H1 (cell line): ENCODE data around the gene GPR160. TPM values are rescaled to one million over a fixed set of nuclear protein-coding genes. Genes with fewer than 3 reads are reported as not detected.

Experiments used
- CTCF ChIA-PET: fragments of 300-600 bp; sonication (Branson Sonifier 250); formaldehyde crosslinking; loops from one replicate; lab custom pipeline; 2021; ENCODE audit not compliant: partially characterized antibody; lab: Charles Lee
- POLR2A ChIA-PET: fragments of 300-600 bp; sonication (Branson Sonifier 250); formaldehyde crosslinking; loops from one replicate; lab custom pipeline; 2021; ENCODE audit warnings: inconsistent platforms; ENCODE audit not compliant: partially characterized antibody; lab: Charles Lee
- DNase-seq, 2 experiments: peaks; one replicate each; pipeline versions ENCODE4 v3.0.0 to v3.0.0-alpha.2; 2010 to 2022; ENCODE audit warnings: low spot score in 2 of 2, low read depth in 1 of 2, mixed read lengths in 1 of 2
- FAIRE-seq: peaks from 2 replicates; lab custom pipeline; 2011; peaks lifted over from hg19 to GRCh38; lab: Jason Lieb, UNC
- H2AFZ ChIP-seq: 2 replicates; pipeline ENCODE4 v1.8.1; 2012; ENCODE audit warnings: low read length, inconsistent platforms
- H2AK5ac ChIP-seq: 2 replicates; pipeline ENCODE4 v1.6.1; 2013; ENCODE audit warnings: low read depth, low read length
- H2BK120ac ChIP-seq: replicated peaks from 2 replicates; pipeline ENCODE3; 2013; ENCODE audit warnings: low read depth, low read length, inconsistent platforms
- H2BK12ac ChIP-seq: 2 replicates; pipeline ENCODE4 v1.6.1; 2013; ENCODE audit warnings: low read depth, low read length
- H2BK15ac ChIP-seq: 2 replicates; pipeline ENCODE4 v1.6.1; 2013; ENCODE audit warnings: low read length
- H2BK20ac ChIP-seq: 2 replicates; pipeline ENCODE4 v1.6.1; 2013; ENCODE audit warnings: low read length
- H2BK5ac ChIP-seq: 2 replicates; pipeline ENCODE4 v1.6.1; 2013; ENCODE audit warnings: low read depth, low read length
- H3K14ac ChIP-seq: 2 replicates; pipeline ENCODE4 v1.6.1; 2013; ENCODE audit warnings: inconsistent platforms; ENCODE audit not compliant: insufficient read length
- H3K18ac ChIP-seq: 2 replicates; pipeline ENCODE4 v1.6.1; 2013; ENCODE audit warnings: low read length; ENCODE audit errors: extremely low read depth
- H3K23ac ChIP-seq: 2 replicates; pipeline ENCODE4 v1.6.1; 2013; ENCODE audit warnings: inconsistent platforms; ENCODE audit not compliant: insufficient read length
- H3K23me2 ChIP-seq: 2 replicates; pipeline ENCODE4 v1.6.1; 2013; ENCODE audit warnings: low read depth, low read length
- H3K27ac ChIP-seq: 2 replicates; pipeline ENCODE4 v1.6.1; 2011; ENCODE audit warnings: low read depth, low read length, inconsistent platforms
- H3K27me3 ChIP-seq, 4 experiments: replicated peaks in 1 of 4; 1 replicate in 1 of 4; 2 replicates in 3 of 4; pipeline versions ENCODE4 v1.6.1 to v1.8.1; 2011 to 2013; ENCODE audit warnings: low read length in 3 of 4, mild to moderate bottlenecking in 3 of 4, inconsistent platforms in 2 of 4, mixed read lengths in 2 of 4, moderate library complexity in 1 of 4; ENCODE audit not compliant: control insufficient read depth in 3 of 4, insufficient read depth in 3 of 4; ENCODE audit errors: extremely low read depth in 1 of 4
- H3K36me3 ChIP-seq, 4 experiments: 2 replicates each; pipeline versions ENCODE4 v1.6.1 to v1.8.1; 2011 to 2013; ENCODE audit warnings: mild to moderate bottlenecking in 4 of 4, low read length in 3 of 4, moderate library complexity in 2 of 4, control low read depth in 1 of 4, inconsistent platforms in 1 of 4; ENCODE audit not compliant: insufficient read depth in 4 of 4, control insufficient read depth in 2 of 4
- H3K4ac ChIP-seq: replicated peaks from 2 replicates; pipeline ENCODE3; 2013; ENCODE audit warnings: low read length, low read depth, mixed read lengths, inconsistent platforms; ENCODE audit not compliant: insufficient read length
- H3K4me1 ChIP-seq, 4 experiments: replicated peaks in 1 of 4; 1 replicate in 1 of 4; 2 replicates in 3 of 4; pipeline versions ENCODE4 v1.6.1 to v1.8.1; 2011 to 2013; ENCODE audit warnings: low read length in 3 of 4, inconsistent platforms in 2 of 4, mixed read lengths in 1 of 4; ENCODE audit not compliant: insufficient read depth in 4 of 4, control insufficient read depth in 3 of 4
- H3K4me2 ChIP-seq, 2 experiments: 2 replicates each; pipeline versions ENCODE4 v1.6.1 to v1.8.1; 2011 to 2013; ENCODE audit warnings: low read depth in 2 of 2, low read length in 2 of 2, control low read depth in 1 of 2, inconsistent platforms in 1 of 2, mild to moderate bottlenecking in 1 of 2; ENCODE audit not compliant: insufficient read depth in 1 of 2
- H3K4me3 ChIP-seq, 4 experiments: fragments of 200-600, 300-600 bp in 1 of 4; sonication (generic), shearing (Covaris generic), sonication (Bioruptor Twin) in 1 of 4; 2 replicates each; pipeline versions ENCODE4 v1.5.1 to v1.8.1; 2011 to 2016; ENCODE audit warnings: low read length in 4 of 4, low read depth in 3 of 4, control low read depth in 2 of 4, inconsistent platforms in 2 of 4, mild to moderate bottlenecking in 2 of 4, mixed read lengths in 1 of 4, moderate library complexity in 1 of 4; ENCODE audit not compliant: insufficient read depth in 2 of 4; ENCODE audit errors: extremely low read depth in 1 of 4
- H3K56ac ChIP-seq: replicated peaks from 2 replicates; pipeline ENCODE3; 2013; ENCODE audit warnings: low read depth, mild to moderate bottlenecking, mixed read lengths, low read length, inconsistent platforms; ENCODE audit not compliant: insufficient read length
- H3K79me1 ChIP-seq: 2 replicates; pipeline ENCODE4 v1.6.1; 2013; ENCODE audit warnings: low read depth, low read length, control low read depth
- H3K79me2 ChIP-seq, 2 experiments: 2 replicates each; pipeline versions ENCODE4 v1.6.1 to v1.8.1; 2012 to 2013; ENCODE audit warnings: low read length in 2 of 2, mild to moderate bottlenecking in 2 of 2, inconsistent platforms in 1 of 2; ENCODE audit not compliant: insufficient read depth in 2 of 2, control insufficient read depth in 1 of 2
- H3K9ac ChIP-seq, 4 experiments: replicated peaks in 1 of 4; 1 replicate in 1 of 4; 2 replicates in 3 of 4; pipeline versions ENCODE4 v1.6.1 to v1.8.1; 2011 to 2013; ENCODE audit warnings: low read depth in 3 of 4, low read length in 3 of 4, control low read depth in 2 of 4, mild to moderate bottlenecking in 2 of 4, moderate library complexity in 2 of 4, inconsistent platforms in 1 of 4; ENCODE audit errors: extremely low read depth in 1 of 4
- H3K9me3 ChIP-seq, 2 experiments: 2 replicates each; pipeline versions ENCODE4 v1.6.1 to v1.8.1; 2012 to 2013; ENCODE audit warnings: mild to moderate bottlenecking in 2 of 2, moderate library complexity in 2 of 2, control low read depth in 1 of 2, inconsistent platforms in 1 of 2, low read depth in 1 of 2, low read length in 1 of 2, mixed read lengths in 1 of 2; ENCODE audit not compliant: insufficient read depth in 2 of 2
- H4K20me1 ChIP-seq, 2 experiments: replicated peaks in 1 of 2; 2 replicates each; pipeline versions ENCODE3 to v1.8.1; 2011 to 2013; ENCODE audit warnings: inconsistent platforms in 2 of 2, low read length in 2 of 2, mild to moderate bottlenecking in 1 of 2; ENCODE audit not compliant: insufficient read depth in 2 of 2, control insufficient read depth in 1 of 2
- H4K5ac ChIP-seq: 2 replicates; pipeline ENCODE4 v1.6.1; 2013; ENCODE audit warnings: low read length, low read depth, mixed read lengths, inconsistent platforms; ENCODE audit not compliant: insufficient read length
- H4K8ac ChIP-seq: 2 replicates; pipeline ENCODE4 v1.8.0; 2013; ENCODE audit warnings: mild to moderate bottlenecking, moderate library complexity, low read length, inconsistent platforms; ENCODE audit not compliant: insufficient read depth; ENCODE audit errors: extremely low read depth
- H4K91ac ChIP-seq: replicated peaks from 2 replicates; pipeline ENCODE3; 2013; ENCODE audit warnings: low read length, mixed read lengths, inconsistent platforms; ENCODE audit not compliant: insufficient read length
- CBX5 ChIP-seq: fragments of 300-800, 300-1000 bp; sonication (generic); IDR thresholded peaks from 2 replicates; pipeline ENCODE4 v1.7.1; 2016; ENCODE audit warnings: antibody characterized with exemption, low read length, low read depth
- EZH2 ChIP-seq: fragments of 200-600 bp; sonication (generic); IDR thresholded peaks from 2 replicates; pipeline ENCODE4 v1.7.1; 2012; ENCODE audit warnings: low read depth, mild to moderate bottlenecking, moderate library complexity, low read length, inconsistent platforms; ENCODE audit not compliant: severe bottlenecking
- RBBP5 ChIP-seq: IDR thresholded peaks from 2 replicates; pipeline ENCODE4 v1.7.1; 2012; ENCODE audit warnings: low read depth, mild to moderate bottlenecking, inconsistent platforms, low read length, moderate library complexity, borderline replicate concordance
- RXRA ChIP-seq: IDR thresholded peaks from 2 replicates; pipeline ENCODE4 v1.6.1; 2011; ENCODE audit warnings: low read depth, mild to moderate bottlenecking, low read length, moderate library complexity; ENCODE audit not compliant: insufficient read depth
- SIRT6 ChIP-seq: IDR thresholded peaks from one replicate; pipeline ENCODE4 v1.7.1; 2012; ENCODE audit warnings: low read length, inconsistent platforms
- SUZ12 ChIP-seq: fragments of 200-600 bp; sonication (generic); IDR thresholded peaks from 2 replicates; pipeline ENCODE4 v1.6.1; 2012; ENCODE audit warnings: mild to moderate bottlenecking, inconsistent platforms, low read length, moderate library complexity, mixed read lengths
- USF2 ChIP-seq: IDR thresholded peaks from 2 replicates; pipeline ENCODE4 v1.6.1; 2011; ENCODE audit warnings: low read length, improper control_type of control experiment
- WGBS, 2 experiments: shearing (Covaris generic) in 1 of 2; methylation state at CpG; one replicate each; pipeline versions ENCODE4 v1.1.6 to v1.1.7; 2013 to 2015; ENCODE audit warnings: low lambda C conversion rate in 2 of 2, mixed read lengths in 2 of 2, inconsistent platforms in 1 of 2, low coverage in 1 of 2, missing lambda C conversion rate in 1 of 2; ENCODE audit not compliant: insufficient replicate concordance in 2 of 2, insufficient coverage in 1 of 2, insufficient read length in 1 of 2; ENCODE audit errors: extremely low coverage in 1 of 2, missing lambda C conversion rate in 1 of 2; 5-methylcytosine and 5-hydroxymethylcytosine counted together
- polyA plus RNA-seq, 7 experiments: library from polyadenylated mRNA; depleted of rRNA in 3 of 7; stranded (reverse) in 5 of 7; unstranded in 2 of 7; fragments of >200 nt in 5 of 7; fragments of 200-250 nt in 2 of 7; gene quantifications; 1 replicate in 5 of 7; 2 replicates in 1 of 7; 4 replicates in 1 of 7; pipeline versions ENCODE4 v1.2.1 to v1.2.3, GENCODE V29; 2011 to 2013; ENCODE audit warnings: missing spikeins in 2 of 7, mixed read lengths in 2 of 7
- total RNA-seq: library from RNA; stranded (reverse); fragmentation: NEBNext Ultra II Directional; extraction: Animal tissue kit (Norgen Biotek cat#: 25700); gene quantifications from 2 replicates; pipeline ENCODE4 v1.2.1, GENCODE V29; 2021
- TF ChIP-seq, protein P1 (sequence below): IDR thresholded peaks from 2 replicates; pipeline ENCODE4 v1.6.1; 2011; ENCODE audit warnings: low read depth, mild to moderate bottlenecking, low read length; ENCODE audit not compliant: insufficient read depth

Gene GPR160
- total and polyA plus RNA-seq, 2 of the 8 experiments (the other 6 are each of a cell fraction or from before 2014, with no cell fraction given) = 14.3 to 16.6 TPM

GRCh38 chr3:170012683-170013400, 25.0 kb upstream of the GPR160 start:
- H2BK15ac ChIP-seq = no peak overlapping the region
- no peak for TF ChIP-seq SIRT6
- TF ChIP-seq SUZ12 = no peak
- no peak for TF ChIP-seq USF2
- no peak for TF ChIP-seq RXRA
- no peak for TF ChIP-seq RBBP5
- TF ChIP-seq, protein P1, sequence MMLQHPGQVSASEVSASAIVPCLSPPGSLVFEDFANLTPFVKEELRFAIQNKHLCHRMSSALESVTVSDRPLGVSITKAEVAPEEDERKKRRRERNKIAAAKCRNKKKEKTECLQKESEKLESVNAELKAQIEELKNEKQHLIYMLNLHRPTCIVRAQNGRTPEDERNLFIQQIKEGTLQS = no peak
- TF ChIP-seq CBX5 = no peak
- TF ChIP-seq EZH2 = no peak
- TF ChIP-seq, all 59 proteins: peak for 0
- Histone ChIP-seq H2BK20ac (no peak overlapping the region), H3K4me2 (no peak overlapping the region), H3K27me3 (no peaks in the 10 kb centered on the region), H3K18ac (no peak overlapping the region), H4K91ac (no peak overlapping the region), H3K9ac (no peak overlapping the region), H3K4me3 (no peak overlapping the region), H3K23me2 (no peaks in the 10 kb centered on the region), H2BK5ac (no peak overlapping the region), H3K27ac (no peak overlapping the region), H2AFZ (no peak overlapping the region; the same call in 1 of the 2 replicates), H3K4me1 (no peaks in the 10 kb centered on the region), H3K79me2 (no peaks in the 10 kb centered on the region), H2BK120ac (no peak overlapping the region), H4K5ac (no peak overlapping the region), H3K79me1 (no peaks in the 10 kb centered on the region), H3K56ac (no peak overlapping the region), H2AK5ac (no peak overlapping the region), H3K14ac (no peak overlapping the region), H4K8ac (no peak overlapping the region), H4K20me1 (no peaks in the 10 kb centered on the region), H3K36me3 (no peaks in the 10 kb centered on the region), H3K9me3 (no peaks in the 10 kb centered on the region), H3K23ac (no peak overlapping the region), H2BK12ac (no peak overlapping the region), H3K4ac (no peak overlapping the region)
- ChIA-PET POLR2A (no interaction called here), CTCF (interaction anchor here (0.8 to 1.2 kb wide), 3 partner anchors 8 to 27 kb away, joined by 3 to 4 read pairs (median 3); no protein-coding TSS in a partner anchor)
- DNase-seq (no peak), FAIRE-seq (no peak)
- 89% methylated on average over 7 of the region's 7 CpGs; no CpG with 5 or more reads in 1 of the 2 experiments for WGBS, 2 experiments
